NCI-H345 (cell line): Measurements from ENCODE around the gene MYBBP1A.
A peak's percentile ranks its signal among the peaks of the same experiment; 100 is the strongest.
"Not testable (repeated sequence)": the region's sequence is repeated elsewhere in the genome, so short reads cannot be mapped to it uniquely, and the experiment has no call there.

Source experiments
- DNase-seq: peaks from one replicate; lab custom pipeline; 2025; lab: John Stamatoyannopoulos, UW

MYBBP1A gene, protein sequence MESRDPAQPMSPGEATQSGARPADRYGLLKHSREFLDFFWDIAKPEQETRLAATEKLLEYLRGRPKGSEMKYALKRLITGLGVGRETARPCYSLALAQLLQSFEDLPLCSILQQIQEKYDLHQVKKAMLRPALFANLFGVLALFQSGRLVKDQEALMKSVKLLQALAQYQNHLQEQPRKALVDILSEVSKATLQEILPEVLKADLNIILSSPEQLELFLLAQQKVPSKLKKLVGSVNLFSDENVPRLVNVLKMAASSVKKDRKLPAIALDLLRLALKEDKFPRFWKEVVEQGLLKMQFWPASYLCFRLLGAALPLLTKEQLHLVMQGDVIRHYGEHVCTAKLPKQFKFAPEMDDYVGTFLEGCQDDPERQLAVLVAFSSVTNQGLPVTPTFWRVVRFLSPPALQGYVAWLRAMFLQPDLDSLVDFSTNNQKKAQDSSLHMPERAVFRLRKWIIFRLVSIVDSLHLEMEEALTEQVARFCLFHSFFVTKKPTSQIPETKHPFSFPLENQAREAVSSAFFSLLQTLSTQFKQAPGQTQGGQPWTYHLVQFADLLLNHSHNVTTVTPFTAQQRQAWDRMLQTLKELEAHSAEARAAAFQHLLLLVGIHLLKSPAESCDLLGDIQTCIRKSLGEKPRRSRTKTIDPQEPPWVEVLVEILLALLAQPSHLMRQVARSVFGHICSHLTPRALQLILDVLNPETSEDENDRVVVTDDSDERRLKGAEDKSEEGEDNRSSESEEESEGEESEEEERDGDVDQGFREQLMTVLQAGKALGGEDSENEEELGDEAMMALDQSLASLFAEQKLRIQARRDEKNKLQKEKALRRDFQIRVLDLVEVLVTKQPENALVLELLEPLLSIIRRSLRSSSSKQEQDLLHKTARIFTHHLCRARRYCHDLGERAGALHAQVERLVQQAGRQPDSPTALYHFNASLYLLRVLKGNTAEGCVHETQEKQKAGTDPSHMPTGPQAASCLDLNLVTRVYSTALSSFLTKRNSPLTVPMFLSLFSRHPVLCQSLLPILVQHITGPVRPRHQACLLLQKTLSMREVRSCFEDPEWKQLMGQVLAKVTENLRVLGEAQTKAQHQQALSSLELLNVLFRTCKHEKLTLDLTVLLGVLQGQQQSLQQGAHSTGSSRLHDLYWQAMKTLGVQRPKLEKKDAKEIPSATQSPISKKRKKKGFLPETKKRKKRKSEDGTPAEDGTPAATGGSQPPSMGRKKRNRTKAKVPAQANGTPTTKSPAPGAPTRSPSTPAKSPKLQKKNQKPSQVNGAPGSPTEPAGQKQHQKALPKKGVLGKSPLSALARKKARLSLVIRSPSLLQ (N-terminal part only)

DNA sequence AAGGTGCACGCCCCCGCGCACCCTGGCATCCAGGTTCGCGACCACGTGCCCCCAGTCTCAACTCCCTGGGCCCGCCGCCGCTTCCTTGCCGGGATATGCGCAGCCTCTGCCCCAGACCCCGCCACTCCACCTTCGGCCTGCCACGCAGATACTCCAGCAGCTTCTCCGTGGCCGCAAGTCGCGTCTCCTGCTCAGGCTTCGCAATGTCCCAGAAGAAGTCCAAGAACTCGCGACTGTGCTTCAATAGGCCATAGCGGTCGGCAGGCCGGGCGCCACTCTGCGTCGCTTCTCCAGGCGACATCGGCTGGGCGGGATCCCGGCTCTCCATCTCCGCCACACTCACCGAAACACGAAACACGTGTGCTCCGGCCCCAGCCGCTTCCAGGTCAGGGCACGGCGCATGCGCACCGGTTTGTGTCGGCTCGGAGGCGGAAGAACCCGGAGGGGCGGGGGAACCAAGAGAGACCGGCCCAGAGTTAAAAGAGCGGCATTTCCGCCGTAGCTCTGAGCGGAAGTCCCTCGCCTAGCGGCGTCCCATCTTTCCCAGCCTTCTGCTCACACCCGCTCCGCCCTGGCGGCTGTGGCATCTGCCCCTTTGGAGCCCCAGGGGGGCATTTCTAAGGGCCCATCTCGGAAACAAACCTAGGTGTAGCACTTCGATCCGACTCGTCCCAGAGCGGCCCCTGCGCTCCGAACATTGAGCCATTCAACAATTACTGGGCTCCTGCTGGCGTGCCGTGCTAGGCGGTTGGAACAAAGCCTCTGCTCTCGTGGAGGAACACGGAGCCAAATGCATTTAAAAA, at the start of gene MYBBP1A:
TSS of gene MYBBP1A (minus strand) at position 388 of the 803 bp plus-strand sequence. CDS start at position 328, 60 bp downstream.
- peak; percentile 92 for DNase-seq

DNA sequence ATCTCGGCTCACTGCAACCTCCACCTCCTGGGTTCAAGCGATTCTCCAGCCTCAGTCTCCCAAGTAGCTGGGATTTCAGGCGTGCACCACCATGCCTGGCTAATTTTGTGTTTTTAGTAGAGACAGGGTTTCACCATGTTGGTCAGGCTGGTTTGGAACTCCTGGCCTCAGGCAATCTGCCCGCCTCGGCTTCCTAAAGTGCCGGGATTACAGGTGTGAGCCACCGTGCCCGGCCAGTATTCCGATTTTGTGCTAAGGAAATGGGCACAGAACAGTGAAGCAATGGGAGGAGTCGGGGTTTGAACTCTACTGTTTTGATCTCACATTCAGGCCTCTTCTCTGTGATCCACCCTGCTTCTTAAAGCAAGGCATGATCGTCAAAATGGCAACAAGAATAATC, 49.6 kb upstream of the MYBBP1A start:
- DNase-seq: not testable (repeated sequence)

DNA sequence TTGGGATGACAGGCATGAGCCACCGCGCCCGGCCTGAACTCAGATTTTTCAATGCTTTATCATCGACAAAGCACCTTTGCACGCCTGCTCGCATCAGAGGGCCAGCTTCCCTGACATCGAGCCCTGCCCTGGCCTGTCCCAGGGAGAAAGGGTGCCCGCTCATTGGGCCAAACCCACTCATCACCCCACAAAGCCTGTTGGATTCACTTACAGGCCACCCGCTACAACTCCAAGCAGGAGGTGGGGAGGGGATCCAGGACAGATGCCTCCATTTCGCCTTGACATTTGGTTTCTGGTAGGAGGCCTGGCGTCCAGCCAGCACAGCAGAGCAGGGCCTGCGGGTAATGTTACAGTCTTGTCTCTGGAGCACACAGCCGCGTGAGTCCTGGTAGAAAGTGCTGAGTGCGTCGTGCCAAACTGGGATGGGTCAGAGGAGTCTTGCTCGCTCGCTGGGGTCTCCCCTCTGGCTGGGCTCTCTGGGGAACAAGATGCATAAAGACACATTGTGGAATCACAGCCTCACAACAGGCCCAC, 49.0 kb upstream of the MYBBP1A start:
- DNase-seq: peak; percentile 69

DNA sequence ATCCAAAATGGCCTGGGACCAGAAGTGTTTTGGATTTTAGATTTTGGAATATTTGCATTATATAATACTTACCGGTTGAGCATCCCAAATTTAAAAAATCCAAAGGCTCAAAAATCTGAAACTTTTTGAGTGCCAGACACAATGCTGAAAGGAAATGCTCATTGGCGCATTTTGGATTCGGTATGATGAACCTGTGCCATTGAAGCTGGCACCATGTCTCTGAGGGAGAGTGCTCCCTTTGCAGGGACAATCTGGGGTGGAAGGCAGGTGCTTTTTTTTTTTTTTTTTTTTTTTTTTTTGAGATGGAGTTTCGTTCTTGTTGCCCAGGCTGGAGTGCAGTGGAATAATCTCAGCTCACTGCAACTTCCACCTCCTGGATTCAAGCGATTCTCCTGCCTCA, 46.9 kb upstream of the MYBBP1A start:
- DNase-seq: no peak

DNA sequence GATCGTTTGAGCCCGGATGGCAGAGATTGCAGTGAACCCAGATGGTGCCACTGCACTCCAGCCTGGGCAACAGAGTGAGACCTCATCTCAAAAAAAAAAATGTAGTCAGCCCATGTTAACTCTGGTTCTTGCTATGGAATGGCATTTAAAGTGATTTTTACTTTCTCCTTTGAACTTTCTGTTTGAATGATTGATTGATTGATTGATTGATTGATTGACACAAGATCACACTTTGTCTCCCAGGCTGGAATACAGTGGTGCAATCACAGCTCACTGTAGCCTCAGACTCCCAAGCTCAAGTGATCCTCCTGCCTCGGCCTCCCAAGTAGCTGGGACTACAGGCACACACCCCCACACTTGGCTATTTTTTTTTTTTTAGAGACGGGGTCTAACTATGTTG, 46.1 kb upstream of the MYBBP1A start:
- DNase-seq: no peak

DNA sequence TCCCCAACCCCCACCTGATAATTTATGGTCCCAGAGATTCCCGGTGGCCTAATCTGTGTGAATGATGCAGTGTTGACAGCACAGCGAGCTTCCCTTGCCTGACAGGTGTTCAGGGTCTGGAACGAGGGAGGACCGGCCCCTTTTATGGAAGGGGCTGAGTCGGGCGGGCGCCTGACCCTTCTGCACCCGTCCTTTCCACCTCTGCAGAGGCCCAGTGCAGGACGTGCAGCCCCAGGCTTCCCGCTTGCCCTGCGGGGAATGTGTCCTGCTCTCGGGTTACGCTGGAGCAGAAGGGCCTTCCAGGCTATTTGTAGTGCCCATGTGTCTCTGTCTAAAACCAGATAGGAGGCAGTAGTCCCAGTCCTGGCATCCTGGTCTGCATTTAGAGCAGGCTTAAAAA, 45.4 kb upstream of the MYBBP1A start:
- no peak for DNase-seq

DNA sequence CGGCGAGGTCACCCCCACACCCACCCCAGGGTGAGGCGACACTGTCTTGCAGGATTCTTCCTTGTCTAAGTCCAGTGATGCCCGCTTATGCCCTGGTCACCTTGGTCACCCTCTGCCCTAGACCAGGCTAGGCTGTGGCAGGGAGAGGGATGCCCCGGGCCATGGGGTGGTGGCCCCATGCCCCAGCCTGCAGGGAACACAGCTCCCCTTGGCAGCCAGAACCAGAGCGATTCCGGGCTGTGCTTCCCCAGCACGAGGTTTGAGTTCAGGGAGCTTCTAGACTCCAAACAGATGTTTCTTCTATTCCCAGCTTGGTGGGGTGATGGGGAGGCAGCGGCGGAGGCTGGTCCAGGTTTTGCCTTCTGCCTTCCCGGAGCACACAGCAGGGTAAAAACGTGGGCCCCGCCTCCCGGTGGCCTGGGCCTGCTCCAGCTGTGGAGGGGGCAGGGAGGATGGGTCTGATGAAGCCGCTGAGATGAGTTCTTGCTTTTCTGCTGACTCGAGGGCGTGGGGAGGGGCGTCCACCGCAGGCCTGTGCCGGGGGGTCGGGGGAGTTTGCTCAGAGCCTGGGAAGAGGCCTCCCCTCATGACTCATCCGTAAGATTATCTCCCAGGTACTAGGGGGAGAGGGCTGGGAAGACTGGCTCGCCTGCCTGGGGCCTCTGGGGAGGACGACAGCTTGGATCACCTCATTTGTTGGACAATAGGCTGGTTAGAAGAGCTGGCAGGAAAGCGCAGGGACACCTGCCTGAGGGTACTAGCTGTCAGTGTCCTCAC, 44.5 kb upstream of the MYBBP1A start:
- peak; percentile 60 for DNase-seq

GRCh38 chr17:4598776-4599504, 43.8 kb upstream of the MYBBP1A start:
- DNase-seq: no peak

- no peak for DNase-seq
Measured at GRCh38 chr17:4597975-4598374, 42.8 kb upstream of the MYBBP1A start.

DNA sequence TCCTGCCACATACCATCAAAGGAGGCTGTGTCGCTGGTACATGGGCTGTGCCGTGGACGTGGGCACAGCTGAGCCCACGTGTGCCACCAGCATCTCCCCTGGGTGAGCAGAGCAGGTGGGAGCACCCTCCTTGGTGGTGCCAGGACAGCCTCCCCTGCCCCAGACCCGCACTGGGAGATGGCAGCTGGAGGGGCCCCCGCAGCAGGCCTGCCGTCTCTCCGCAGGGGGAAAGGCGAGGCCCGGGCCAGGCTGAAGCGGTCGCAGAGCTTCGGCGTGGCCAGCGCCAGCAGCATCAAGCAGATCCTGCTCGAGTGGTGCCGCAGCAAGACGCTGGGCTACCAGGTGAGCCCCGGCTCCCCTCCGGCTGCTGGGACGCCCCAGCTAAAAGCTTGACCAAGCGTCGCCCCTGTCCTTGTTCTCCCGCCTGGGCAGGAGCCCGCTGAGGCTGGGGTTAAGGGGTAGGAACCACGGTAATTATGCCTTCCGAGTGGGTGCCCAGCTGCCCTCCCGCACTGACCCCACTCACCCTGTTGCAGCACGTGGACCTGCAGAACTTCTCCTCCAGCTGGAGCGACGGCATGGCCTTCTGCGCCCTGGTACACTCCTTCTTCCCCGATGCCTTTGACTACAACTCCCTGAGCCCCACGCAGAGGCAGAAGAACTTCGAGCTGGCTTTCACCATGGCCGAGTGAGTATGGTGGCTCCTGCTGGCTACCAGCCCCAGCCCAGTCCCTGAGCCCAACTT, 41.6 kb upstream of the MYBBP1A start:
- DNase-seq: no peak

- DNase-seq: not testable (repeated sequence)
Measured at GRCh38 chr17:4595685-4596342, 40.6 kb upstream of the MYBBP1A start.

GRCh38 chr17:4594931-4595684, 39.9 kb upstream of the MYBBP1A start:
- no peak for DNase-seq

DNA sequence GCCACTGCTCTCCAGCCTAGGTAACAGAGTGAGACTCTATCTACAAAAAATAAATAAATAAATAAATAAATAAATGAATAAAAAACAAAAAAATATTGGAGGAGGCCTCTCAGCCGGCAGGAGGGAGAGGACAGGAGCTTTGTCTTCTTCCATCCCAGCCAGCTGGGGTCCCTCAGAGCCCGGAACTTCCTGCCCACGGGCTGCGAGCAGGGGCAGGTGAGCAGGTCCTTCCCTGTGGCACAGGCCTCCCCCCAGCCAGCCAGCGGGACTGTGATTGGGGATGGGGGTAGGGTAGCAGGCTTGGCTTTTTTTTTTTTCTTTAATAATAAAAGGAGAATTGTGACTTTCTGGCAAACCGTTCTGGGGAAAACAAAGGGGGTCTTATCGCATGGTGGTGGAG, 39.2 kb upstream of the MYBBP1A start:
- no peak for DNase-seq

DNA sequence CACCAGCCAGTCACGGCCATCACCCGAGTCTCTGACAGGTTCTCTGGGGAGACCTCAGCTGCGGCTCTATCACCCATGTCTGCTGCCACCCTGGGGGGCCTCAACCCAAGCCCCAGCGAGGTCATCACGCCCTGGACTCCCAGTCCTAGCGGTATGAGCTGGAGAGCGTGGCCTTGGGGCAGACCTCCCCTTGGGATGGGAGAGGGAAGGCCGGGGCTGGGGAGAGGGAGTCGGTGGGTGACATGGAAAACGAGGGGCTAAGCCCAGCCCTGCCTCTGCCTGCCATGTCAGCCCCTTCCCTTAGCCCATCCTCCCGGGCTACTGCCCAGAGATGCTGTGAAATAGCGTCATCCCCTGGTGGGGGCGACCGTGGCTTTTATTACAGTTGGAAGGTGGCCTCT, 37.8 kb upstream of the MYBBP1A start:
- no peak for DNase-seq

GRCh38 chr17:4592240-4593005, 37.2 kb upstream of the MYBBP1A start:
- no peak for DNase-seq

- no peak for DNase-seq
Measured at GRCh38 chr17:4591529-4591928, 36.3 kb upstream of the MYBBP1A start.

- no peak for DNase-seq
Measured at GRCh38 chr17:4590981-4591453, 35.8 kb upstream of the MYBBP1A start.
